K562 (cell line): ENCODE measurements around the gene PRSS37.

ENCODE experiments used
- BRCA1 ChIP-seq, 2 experiments: fragments of 450-650 bp in 1 of 2; sonication (generic) in 1 of 2; formaldehyde crosslinking in 1 of 2; IDR thresholded peaks; 2 replicates each; pipeline versions ENCODE4 v1.5.0 to v1.6.1; 2017 to 2020; ENCODE audit warnings: mild to moderate bottlenecking in 1 of 2, missing genetic modification reagents in 1 of 2
- NCOR1 ChIP-seq: fragments of 450-650 bp; IDR thresholded peaks from 2 replicates; pipeline ENCODE4 v1.6.1; 2016; ENCODE audit warnings: mild to moderate bottlenecking, moderate library complexity
- POLR2A ChIP-seq: fragments of 450-650 bp; conservative IDR thresholded peaks from 2 replicates; pipeline ENCODE4 v1.6.1; 2016
- SIN3A ChIP-seq, 2 experiments: fragments of 150-350 bp in 1 of 2; IDR thresholded peaks; 2 replicates each; pipeline ENCODE4 v1.6.1; 2011 to 2016; ENCODE audit warnings: borderline replicate concordance in 2 of 2, low read depth in 2 of 2, low read length in 2 of 2, mild to moderate bottlenecking in 2 of 2, moderate library complexity in 2 of 2; ENCODE audit not compliant: control insufficient read depth in 1 of 2
- SMC3 ChIP-seq: conservative IDR thresholded peaks from 2 replicates; pipeline ENCODE4 v1.6.1; 2011; ENCODE audit warnings: low read depth, low read length, improper control_type of control experiment; ENCODE audit not compliant: insufficient read depth
- SRSF7 ChIP-seq: fragments of 200-400 bp; formaldehyde crosslinking; optimal IDR thresholded peaks from 2 replicates; pipeline ENCODE3; 2017; ENCODE audit warnings: mild to moderate bottlenecking, low read depth, low read length
- TCF3 ChIP-seq: sonication (generic); formaldehyde crosslinking; IDR thresholded peaks from 2 replicates; pipeline ENCODE4 v1.4.0; 2020; ENCODE audit warnings: mild to moderate bottlenecking, missing genetic modification reagents
- YY1 ChIP-seq, 3 experiments: IDR thresholded peaks; 2 replicates each; pipeline ENCODE4 v1.6.1; 2011; ENCODE audit warnings: low read length in 2 of 3, mild to moderate bottlenecking in 2 of 3, moderate library complexity in 2 of 3, borderline replicate concordance in 1 of 3, control low read depth in 1 of 3, low read depth in 1 of 3; ENCODE audit not compliant: insufficient read depth in 3 of 3, insufficient replicate concordance in 2 of 3, control insufficient read depth in 1 of 3, insufficient read length in 1 of 3; ENCODE audit errors: extremely low read depth in 1 of 3
- ZFX ChIP-seq: sonication (generic); formaldehyde crosslinking; IDR thresholded peaks from 2 replicates; pipeline ENCODE4 v1.8.0; 2022; ENCODE audit warnings: mild to moderate bottlenecking, missing genetic modification reagents, moderate library complexity
- TF ChIP-seq, protein P1 (sequence below), 3 experiments: IDR thresholded peaks in 2 of 3; conservative IDR thresholded peaks in 1 of 3; 2 replicates each; pipeline ENCODE4 v1.5.1; 2011 to 2012; ENCODE audit warnings: low read length in 3 of 3, mild to moderate bottlenecking in 3 of 3, control low read depth in 2 of 3, improper control_type of control experiment in 1 of 3, inconsistent platforms in 1 of 3, low read depth in 1 of 3, mixed read lengths in 1 of 3, moderate library complexity in 1 of 3; ENCODE audit not compliant: insufficient read depth in 2 of 3

DNA sequence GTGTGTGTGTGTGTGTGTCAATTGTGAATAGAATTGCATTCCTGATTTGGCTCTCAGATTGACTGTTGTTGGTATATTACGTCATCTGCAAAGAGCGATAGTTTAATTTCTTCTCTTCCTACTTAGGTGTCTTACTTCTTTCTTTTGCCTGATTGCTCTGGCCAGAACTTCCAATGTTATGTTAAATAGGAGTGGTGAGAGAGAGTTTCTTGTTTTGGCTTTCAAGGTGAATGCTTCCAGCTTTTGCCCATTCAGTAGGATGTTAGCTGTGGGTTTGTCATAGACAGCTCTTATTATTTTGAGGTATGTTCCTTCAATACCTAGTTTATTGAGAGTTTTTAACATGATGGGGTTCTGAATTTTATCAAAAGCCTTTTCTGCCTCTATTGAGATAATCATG, 34.2 kb upstream of the PRSS37 start:
- TF ChIP-seq SIN3A (IDR thresholded peaks at IDR 0.05; ENCODE audit: borderline replicate concordance in 2 of 2, control insufficient read depth in 1 of 2, low read depth in 2 of 2, low read length in 2 of 2) (no peak), POLR2A (no peak), SRSF7 (no peak), ZFX (no peak), NCOR1 (no peak), BRCA1 (IDR thresholded peaks at IDR 0.05) (no peak), BRCA1 (CRISPR knock-in tag; IDR thresholded peaks at IDR 0.05) (no peak), TCF3 (CRISPR knock-in tag) (no peak), YY1 (IDR thresholded peaks at IDR 0.05; ENCODE audit: borderline replicate concordance in 1 of 3, control insufficient read depth in 1 of 3, extremely low read depth in 1 of 3, insufficient read depth in 3 of 3, insufficient read length in 1 of 3, insufficient replicate concordance in 2 of 3, low read depth in 1 of 3, low read length in 2 of 3) (no peak), SMC3 (no peak)
- TF ChIP-seq, protein P1, sequence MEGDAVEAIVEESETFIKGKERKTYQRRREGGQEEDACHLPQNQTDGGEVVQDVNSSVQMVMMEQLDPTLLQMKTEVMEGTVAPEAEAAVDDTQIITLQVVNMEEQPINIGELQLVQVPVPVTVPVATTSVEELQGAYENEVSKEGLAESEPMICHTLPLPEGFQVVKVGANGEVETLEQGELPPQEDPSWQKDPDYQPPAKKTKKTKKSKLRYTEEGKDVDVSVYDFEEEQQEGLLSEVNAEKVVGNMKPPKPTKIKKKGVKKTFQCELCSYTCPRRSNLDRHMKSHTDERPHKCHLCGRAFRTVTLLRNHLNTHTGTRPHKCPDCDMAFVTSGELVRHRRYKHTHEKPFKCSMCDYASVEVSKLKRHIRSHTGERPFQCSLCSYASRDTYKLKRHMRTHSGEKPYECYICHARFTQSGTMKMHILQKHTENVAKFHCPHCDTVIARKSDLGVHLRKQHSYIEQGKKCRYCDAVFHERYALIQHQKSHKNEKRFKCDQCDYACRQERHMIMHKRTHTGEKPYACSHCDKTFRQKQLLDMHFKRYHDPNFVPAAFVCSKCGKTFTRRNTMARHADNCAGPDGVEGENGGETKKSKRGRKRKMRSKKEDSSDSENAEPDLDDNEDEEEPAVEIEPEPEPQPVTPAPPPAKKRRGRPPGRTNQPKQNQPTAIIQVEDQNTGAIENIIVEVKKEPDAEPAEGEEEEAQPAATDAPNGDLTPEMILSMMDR (IDR thresholded peaks at IDR 0.05 in 2 of 3, conservative IDR thresholded peaks at IDR 0.05 in 1 of 3; ENCODE audit: insufficient read depth in 2 of 3, low read depth in 1 of 3, low read length in 3 of 3): no peak
